ENCODE results near the gene TRAPPC6A. TPM values are rescaled to one million over a fixed set of nuclear protein-coding genes. Genes with fewer than 3 reads are reported as not detected.

TRAPPC6A gene
- total and polyA plus RNA-seq, 2 of the 13 experiments (the other 11 are each of a cell fraction or from before 2014, with no cell fraction given): 6.5 to 21.0 TPM

DNA sequence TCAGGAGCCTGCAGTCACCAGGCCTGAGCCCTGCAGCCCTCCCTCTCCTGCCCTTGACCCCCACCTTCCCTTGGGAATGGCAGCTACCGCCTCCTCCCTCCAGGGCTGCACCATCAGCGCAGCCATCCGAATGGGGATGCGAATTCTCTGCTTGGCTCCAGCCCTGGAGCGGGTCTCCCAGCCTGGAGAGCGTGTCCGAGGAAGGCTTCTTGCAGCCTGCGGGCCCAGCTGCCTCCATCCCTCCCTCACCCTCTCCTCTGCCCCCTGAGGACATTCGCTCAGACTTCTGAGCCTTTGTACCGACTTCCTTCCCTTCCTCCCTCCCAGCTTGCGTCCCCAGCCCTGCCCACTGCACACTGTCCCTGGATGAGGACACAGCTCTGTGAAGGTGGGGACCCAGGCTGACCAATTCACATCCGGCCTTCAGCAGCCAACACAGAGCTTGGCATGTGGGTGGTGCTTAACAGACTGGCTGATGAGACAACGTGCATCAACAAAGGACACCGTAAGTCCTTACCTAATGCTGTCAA is 11.2 kb downstream of the TRAPPC6A start (continued):
- TF ChIP-seq, protein P1, sequence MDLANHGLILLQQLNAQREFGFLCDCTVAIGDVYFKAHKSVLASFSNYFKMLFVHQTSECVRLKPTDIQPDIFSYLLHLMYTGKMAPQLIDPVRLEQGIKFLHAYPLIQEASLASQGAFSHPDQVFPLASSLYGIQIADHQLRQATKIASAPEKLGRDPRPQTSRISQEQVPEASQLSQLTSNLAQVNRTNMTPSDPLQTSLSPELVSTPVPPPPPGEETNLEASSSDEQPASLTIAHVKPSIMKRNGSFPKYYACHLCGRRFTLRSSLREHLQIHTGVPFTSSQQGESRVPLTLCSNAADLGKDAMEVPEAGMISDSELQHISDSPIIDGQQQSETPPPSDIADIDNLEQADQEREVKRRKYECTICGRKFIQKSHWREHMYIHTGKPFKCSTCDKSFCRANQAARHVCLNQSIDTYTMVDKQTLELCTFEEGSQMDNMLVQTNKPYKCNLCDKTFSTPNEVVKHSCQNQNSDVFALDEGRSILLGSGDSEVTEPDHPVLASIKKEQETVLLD (CRISPR knock-in tag; IDR thresholded peaks at IDR 0.05; ENCODE audit: low read depth): no peak
- TF ChIP-seq MBNL3 (CRISPR knock-in tag; conservative IDR thresholded peaks at IDR 0.05) (no peak), MXI1 (IDR thresholded peaks at IDR 0.05; ENCODE audit: borderline replicate concordance, low read depth, low read length) (peak; percentile 80; the same call in 1 of the 3 replicates), FOXA1 (IDR thresholded peaks at IDR 0.05) (no peak), FOXA1 (CRISPR knock-in tag; IDR thresholded peaks at IDR 0.05) (peak; percentile 49; the same call in 1 of the 2 replicates), ZNF879 (CRISPR knock-in tag; IDR thresholded peaks at IDR 0.05) (no peak), RXRB (CRISPR knock-in tag; IDR thresholded peaks at IDR 0.05; ENCODE audit: borderline replicate concordance) (peak; percentile 60; the same call in 1 of the 2 replicates), MTF2 (CRISPR knock-in tag; IDR thresholded peaks at IDR 0.05; ENCODE audit: borderline replicate concordance) (no peak), HNRNPLL (IDR thresholded peaks at IDR 0.05; ENCODE audit: low read depth, low read length, poor library complexity, severe bottlenecking) (no peak), BRCA1 (CRISPR knock-in tag; IDR thresholded peaks at IDR 0.05) (no peak), NFKB2 (CRISPR knock-in tag; IDR thresholded peaks at IDR 0.05; ENCODE audit: borderline replicate concordance) (no peak), RFXANK (CRISPR knock-in tag; IDR thresholded peaks at IDR 0.05) (no peak)
- TF ChIP-seq, protein P2, sequence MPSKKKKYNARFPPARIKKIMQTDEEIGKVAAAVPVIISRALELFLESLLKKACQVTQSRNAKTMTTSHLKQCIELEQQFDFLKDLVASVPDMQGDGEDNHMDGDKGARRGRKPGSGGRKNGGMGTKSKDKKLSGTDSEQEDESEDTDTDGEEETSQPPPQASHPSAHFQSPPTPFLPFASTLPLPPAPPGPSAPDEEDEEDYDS (CRISPR knock-in tag; IDR thresholded peaks at IDR 0.05): peak; percentile 55
- TF ChIP-seq, protein P3, sequence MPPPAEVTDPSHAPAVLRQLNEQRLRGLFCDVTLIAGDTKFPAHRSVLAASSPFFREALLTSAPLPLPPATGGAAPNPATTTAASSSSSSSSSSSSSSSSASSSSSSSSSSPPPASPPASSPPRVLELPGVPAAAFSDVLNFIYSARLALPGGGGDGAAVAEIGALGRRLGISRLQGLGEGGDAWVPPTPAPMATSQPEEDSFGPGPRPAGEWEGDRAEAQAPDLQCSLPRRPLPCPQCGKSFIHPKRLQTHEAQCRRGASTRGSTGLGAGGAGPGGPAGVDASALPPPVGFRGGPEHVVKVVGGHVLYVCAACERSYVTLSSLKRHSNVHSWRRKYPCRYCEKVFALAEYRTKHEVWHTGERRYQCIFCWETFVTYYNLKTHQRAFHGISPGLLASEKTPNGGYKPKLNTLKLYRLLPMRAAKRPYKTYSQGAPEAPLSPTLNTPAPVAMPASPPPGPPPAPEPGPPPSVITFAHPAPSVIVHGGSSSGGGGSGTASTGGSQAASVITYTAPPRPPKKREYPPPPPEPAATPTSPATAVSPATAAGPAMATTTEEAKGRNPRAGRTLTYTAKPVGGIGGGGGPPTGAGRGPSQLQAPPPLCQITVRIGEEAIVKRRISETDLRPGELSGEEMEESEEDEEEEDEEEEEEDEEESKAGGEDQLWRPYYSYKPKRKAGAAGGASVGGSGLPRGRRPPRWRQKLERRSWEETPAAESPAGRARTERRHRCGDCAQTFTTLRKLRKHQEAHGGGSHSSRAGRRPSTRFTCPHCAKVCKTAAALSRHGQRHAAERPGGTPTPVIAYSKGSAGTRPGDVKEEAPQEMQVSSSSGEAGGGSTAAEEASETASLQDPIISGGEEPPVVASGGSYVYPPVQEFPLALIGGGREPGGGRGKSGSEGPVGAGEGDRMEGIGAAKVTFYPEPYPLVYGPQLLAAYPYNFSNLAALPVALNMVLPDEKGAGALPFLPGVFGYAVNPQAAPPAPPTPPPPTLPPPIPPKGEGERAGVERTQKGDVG (CRISPR knock-in tag; IDR thresholded peaks at IDR 0.05; ENCODE audit: borderline replicate concordance): no peak
- TF ChIP-seq, protein P4, sequence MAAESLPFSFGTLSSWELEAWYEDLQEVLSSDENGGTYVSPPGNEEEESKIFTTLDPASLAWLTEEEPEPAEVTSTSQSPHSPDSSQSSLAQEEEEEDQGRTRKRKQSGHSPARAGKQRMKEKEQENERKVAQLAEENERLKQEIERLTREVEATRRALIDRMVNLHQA (CRISPR knock-in tag; IDR thresholded peaks at IDR 0.05): no peak
- TF ChIP-seq, protein P5, sequence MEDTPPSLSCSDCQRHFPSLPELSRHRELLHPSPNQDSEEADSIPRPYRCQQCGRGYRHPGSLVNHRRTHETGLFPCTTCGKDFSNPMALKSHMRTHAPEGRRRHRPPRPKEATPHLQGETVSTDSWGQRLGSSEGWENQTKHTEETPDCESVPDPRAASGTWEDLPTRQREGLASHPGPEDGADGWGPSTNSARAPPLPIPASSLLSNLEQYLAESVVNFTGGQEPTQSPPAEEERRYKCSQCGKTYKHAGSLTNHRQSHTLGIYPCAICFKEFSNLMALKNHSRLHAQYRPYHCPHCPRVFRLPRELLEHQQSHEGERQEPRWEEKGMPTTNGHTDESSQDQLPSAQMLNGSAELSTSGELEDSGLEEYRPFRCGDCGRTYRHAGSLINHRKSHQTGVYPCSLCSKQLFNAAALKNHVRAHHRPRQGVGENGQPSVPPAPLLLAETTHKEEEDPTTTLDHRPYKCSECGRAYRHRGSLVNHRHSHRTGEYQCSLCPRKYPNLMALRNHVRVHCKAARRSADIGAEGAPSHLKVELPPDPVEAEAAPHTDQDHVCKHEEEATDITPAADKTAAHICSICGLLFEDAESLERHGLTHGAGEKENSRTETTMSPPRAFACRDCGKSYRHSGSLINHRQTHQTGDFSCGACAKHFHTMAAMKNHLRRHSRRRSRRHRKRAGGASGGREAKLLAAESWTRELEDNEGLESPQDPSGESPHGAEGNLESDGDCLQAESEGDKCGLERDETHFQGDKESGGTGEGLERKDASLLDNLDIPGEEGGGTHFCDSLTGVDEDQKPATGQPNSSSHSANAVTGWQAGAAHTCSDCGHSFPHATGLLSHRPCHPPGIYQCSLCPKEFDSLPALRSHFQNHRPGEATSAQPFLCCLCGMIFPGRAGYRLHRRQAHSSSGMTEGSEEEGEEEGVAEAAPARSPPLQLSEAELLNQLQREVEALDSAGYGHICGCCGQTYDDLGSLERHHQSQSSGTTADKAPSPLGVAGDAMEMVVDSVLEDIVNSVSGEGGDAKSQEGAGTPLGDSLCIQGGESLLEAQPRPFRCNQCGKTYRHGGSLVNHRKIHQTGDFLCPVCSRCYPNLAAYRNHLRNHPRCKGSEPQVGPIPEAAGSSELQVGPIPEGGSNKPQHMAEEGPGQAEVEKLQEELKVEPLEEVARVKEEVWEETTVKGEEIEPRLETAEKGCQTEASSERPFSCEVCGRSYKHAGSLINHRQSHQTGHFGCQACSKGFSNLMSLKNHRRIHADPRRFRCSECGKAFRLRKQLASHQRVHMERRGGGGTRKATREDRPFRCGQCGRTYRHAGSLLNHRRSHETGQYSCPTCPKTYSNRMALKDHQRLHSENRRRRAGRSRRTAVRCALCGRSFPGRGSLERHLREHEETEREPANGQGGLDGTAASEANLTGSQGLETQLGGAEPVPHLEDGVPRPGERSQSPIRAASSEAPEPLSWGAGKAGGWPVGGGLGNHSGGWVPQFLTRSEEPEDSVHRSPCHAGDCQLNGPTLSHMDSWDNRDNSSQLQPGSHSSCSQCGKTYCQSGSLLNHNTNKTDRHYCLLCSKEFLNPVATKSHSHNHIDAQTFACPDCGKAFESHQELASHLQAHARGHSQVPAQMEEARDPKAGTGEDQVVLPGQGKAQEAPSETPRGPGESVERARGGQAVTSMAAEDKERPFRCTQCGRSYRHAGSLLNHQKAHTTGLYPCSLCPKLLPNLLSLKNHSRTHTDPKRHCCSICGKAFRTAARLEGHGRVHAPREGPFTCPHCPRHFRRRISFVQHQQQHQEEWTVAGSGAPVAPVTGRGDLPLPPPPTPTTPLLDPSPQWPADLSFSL (CRISPR knock-in tag; IDR thresholded peaks at IDR 0.05): no peak

All from HepG2 (cell line).